NCI-H2196 treated with DMSO at 0.1 percent for 48 hours (cell line): Measurements from ENCODE around the gene ATL1.

ENCODE experiments used
- DNase-seq: peaks from one replicate; lab custom pipeline; 2025; ENCODE audit not compliant: unreplicated experiment; lab: John Stamatoyannopoulos, UW

Gene ATL1

DNA sequence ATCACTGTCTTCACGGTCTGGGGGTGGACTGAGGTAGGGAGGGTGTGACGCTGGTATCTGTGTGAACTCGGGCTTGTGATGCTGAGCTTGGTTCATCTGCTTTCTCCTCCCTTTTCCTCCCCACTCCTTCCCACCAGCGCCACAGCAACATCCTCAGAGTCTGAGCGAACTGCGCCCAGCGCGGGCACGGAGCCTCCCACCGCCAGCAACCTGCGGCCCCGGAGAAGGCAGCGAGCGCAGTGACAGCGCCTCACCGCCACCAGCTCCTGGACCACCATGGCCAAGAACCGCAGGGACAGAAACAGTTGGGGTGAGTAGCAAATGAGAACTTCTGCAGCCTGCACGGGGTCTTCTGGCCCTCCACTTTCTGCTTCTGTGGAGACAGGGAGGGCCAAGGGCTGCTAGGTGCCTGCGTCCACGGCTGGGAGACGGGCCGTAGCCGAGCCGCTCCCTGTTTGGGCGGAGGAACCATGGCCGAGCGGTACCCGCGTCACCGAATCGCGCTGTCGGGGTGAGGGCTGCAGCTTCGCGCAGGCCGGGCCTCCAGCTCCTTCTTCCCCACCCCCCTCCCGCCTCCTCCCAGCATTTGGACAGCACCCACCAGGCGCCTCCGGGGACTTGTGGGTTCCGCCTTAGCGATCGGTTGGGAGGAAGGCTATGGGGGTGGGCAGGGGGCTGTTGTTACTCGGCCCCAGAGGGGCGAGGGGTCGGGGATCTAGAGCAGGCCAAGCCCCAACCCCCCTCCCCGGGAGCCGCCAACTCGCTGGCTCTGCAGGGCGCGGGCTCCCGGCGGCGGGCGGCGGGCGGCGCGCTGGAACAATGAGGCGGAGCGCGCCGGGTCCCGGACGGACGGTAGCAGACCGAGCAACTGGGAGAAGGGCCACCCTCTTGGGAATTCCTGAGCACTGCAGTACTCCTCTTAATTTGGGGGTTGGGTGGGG lies at the start of gene ATL1:
Gene ATL1 (plus strand): TSS at position 156 of the 941 bp plus-strand sequence. CDS start 121 bp downstream, at position 277.
- peak; percentile 18 for DNase-seq

DNA sequence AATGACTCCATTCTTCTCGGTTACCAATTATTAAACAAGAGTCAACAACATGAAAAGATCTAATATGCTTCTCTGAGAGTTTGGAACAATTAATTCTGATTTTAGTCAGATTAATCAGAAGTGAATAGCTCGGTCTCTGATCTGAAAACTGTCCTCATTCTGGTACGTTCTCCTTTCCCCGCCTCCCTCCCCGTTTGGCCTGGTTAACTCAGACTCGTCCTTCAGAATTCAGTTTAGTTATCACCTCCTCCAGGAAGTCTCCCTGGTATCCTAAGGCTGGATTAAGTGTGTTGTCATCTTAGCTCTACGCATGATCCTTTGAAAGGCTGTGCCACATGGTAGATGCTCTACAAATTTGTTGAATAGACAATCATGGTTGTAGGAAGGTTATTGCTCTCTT lies 49.8 kb upstream of the ATL1 start:
- no peak for DNase-seq

DNA sequence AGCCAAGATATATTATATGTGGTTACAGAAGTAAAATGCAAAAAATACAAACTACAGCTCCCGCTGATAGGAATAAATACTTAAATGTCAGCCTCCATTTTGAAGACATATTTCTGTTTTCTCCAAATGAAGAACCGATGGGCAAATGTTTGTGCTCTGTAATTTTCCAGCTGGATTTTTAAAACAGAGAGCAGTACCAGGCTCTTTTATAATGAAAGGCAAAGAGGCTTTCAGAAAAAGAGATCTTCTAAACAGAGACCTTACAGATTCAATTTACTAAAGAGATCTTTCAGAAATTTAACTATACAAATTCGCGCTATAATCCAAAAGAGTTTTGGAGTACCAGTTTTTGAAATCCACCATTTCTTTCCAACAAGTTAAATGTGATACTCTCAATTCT lies 47.5 kb upstream of the ATL1 start:
- no peak for DNase-seq

DNA sequence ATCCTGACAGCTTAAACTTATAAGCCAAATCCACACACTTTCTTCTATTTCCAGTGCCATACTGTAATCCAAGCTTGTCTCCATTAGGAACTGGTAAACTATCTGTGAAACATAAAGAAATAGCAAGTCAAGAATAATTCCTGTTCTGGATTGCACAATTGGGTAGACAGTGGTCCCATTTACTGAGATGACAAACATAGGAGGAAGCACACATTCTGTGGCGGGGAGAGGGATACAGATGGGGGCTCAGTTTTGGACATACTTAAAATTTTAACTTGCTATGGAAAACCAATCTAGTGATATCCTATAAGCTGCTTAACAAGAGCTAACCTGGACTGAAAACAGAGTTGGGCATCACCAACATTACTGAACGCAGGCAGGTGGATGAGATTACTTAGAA lies 43.9 kb upstream of the ATL1 start:
- no peak for DNase-seq

DNA sequence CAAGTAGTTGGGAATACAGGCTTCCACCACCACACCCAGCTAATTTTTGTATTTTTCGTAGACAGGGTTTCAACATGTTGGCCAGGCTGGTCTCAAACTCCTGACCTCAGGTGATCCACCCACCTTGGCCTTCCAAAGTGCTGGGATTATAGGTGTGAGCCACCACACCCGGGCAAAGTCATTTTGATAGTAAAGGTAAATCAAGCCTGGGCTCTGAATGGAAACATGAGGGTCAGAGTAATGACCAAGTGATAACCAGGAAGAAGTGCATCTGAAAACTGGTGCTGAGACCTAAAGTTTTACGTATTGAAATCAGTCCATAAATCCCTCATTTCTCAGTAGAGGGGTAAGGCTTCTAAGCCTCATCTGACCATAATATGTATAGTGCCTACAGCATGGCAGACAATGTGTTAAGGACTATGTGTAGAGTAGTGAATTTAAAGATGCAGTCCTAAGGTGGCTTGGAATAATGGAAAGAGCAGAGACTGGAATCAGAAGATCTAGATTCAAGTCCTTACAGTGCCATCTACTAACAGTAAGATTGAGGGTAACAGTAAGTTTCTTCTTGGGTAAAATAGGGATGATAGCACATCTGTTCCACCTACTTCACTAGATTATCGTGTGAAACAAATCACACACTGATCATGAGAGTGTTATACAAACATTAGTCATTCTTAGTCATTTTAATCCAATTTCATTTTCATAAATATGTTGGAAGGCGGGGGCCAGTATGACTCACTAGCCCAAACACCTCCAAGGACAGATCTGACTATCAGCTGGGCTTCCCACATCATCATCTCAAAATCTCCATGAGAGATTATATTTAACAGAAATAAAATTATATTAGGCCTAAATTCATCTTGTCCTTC lies 38.8 kb upstream of the ATL1 start:
- no peak for DNase-seq

DNA sequence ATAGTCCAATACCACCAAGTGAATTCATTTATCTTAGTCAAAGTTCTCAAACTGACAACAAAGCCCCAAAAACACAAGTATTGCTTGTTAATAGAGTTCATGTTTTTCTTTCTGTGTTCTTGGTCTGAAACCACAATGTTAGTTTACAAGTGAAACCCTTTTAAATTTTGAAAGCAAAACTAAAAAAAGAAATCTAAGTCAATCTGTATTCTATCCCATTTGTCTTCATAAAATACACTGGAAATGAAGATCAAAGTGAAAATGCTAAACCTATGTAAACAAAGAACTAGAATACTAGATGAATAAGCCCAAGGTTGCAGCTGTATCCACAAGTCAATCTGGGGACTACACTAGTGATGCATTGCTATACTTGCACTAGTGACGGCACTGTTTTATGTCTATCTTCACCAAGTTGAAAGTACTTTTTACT lies 38.0 kb upstream of the ATL1 start:
- no peak for DNase-seq

DNA sequence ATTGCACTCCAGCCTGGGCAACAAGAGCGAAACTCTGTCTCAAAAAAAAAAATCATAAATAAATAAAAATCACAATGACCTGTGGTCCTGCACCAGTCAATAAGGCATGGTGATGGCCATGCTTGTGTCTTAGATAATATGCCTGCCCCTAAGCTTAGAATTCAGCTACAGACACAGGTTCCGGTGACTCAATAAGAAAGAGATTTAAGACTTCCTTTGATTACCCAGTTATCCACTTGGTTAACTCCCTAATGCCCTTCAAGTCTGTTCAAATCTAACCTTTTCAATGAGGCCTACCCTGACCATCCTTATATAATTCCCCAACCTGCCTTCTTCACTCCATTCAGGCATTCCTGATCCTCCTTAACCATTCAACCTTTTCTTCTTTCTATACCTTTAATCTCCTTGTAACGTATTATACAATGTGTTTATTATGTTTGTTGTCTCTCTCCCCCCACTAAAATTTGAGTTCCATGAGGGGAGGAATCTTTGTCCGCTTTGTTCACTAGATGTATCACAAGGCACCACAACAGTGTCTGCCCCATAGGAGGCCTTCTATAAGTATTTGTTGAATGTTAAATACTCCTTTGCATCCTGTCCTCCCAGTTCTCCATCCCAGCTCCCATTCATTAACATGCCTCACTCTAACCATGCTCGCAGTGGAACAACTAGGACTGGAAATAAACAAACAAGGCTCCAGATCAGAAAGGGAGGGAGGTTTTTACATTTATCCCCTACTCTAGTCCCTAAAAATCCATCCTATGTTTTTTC lies 36.5 kb upstream of the ATL1 start:
- no peak for DNase-seq

DNA sequence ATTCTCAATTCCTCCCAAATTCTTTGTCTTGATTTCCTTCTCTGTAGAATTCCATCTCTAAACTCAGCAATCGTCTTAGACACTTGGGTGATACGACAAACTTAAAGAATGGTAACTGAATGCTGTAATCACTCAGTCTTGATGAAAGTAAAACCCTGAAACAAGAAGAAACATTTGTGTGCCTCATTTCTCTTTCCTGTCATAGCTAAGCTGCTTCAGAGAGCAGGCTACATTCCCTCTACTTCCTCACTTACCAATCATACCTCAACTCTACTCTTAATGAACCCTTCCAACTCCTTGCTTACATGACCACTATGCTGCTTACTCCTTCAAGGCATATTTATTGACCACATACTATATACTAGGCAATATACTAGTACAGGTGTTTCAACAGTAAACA lies 35.9 kb upstream of the ATL1 start:
- DNase-seq = no peak

DNA sequence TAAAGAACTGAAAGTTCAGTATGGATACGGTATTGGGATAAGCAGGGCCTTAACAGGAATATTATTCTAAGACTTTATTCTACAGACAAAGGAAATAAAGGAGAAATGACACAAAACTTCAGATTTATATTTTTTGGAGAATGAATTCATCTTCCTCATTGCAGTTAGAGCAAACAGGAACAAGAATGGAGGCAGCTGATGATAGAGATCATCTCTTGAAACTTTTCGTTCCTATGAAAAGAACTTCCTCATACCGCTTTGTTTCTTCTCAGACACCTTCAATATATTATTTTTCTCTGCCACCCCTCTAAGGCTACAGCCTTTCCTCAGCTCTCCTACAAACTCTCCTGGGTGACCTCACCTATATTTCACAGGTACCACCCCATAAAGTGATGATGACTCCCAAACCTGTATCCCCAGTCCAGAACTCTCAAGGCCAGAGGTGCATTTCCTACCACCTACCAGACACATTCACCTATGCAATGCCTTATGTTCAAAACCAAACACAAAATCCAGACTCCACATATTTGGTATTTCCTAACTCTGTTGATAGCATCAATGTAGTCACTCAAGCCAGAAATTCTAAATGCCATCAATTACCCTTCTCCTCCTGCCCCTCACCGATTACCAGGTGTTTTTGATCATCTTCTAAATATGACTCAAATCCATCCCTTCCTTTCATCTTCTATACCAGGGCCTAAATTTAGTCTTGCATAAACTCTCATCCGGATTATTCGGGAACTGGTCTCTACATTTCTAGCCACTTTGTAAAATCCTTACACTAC lies 35.0 kb upstream of the ATL1 start:
- no peak for DNase-seq

DNA sequence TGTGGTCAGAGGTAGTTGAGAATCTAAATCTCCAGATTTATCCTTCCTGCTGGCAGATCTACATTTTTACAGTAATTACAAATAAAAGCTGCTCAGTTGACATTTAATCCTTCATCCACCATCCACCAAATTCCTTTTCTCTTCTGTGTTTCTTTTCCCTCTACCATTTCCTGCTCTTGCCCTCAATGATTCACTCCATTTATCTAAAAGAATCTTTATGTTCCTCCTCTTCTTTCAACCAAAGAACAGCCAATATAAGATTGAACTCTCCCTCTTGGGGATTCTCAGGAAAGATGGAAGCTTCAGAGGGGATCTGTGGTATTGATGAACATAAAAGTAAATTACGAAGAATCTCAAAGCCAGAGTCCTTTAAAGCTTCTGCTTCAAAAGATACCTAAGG lies 31.9 kb upstream of the ATL1 start:
- DNase-seq = no peak

DNA sequence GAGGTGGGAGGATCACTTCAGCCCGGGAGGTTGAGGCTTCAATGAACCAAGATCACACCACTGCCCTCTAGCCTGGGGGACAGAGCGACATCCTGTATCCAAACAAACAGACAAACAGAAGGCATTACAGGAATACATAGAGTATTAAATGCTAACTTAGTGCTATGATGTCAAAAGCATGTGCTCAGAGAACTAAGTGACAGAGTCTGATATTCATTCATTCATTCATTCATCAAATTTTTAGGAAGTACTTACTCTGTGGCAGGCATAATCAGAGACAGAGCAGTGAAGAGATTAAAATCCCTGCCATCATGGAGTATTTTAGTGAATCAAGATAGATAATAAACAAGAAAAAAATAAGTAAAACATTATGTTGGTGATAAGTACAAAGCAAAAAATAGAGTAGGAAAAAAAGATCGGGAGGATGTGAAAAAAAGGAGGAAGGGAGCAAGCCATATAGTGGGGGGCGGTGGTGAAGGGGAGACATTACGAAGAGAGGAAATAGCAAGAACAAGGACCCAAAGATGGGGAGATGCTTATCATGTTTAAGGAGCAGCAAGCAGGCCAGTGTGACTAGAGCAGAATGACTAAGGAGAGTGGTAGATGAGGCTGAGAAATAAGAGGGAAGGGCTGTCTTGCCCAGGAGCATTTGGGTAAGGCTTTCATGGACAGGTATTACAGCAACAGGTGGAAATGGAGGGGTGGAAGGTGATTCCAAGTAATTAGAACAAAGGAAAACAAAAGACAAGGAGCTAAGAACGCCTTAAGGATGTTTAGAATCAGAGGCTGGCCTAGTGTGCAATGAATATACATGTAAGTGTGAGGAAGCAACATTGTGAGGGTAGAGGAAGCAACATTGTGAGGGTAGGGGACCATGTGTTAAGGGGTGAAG lies 30.4 kb upstream of the ATL1 start:
- DNase-seq = no peak

DNA sequence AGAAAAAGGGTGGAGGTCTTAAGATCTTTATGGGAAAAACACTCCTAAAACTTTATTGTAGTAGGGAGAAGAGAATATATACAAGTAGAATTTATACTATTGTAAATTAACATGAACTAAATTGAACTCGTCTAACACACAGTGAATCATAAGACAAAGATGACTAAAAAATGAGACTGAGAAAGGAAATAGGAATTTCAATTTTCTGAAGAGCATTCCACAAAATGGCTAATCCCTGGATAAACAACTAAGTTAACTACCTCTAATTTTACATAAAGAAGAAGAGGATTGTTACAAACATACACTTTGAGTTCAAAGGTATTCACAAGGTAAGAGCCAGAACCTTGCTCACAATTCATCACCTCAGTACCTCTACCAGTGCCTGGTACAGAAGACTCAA lies 29.6 kb upstream of the ATL1 start:
- no peak for DNase-seq

DNA sequence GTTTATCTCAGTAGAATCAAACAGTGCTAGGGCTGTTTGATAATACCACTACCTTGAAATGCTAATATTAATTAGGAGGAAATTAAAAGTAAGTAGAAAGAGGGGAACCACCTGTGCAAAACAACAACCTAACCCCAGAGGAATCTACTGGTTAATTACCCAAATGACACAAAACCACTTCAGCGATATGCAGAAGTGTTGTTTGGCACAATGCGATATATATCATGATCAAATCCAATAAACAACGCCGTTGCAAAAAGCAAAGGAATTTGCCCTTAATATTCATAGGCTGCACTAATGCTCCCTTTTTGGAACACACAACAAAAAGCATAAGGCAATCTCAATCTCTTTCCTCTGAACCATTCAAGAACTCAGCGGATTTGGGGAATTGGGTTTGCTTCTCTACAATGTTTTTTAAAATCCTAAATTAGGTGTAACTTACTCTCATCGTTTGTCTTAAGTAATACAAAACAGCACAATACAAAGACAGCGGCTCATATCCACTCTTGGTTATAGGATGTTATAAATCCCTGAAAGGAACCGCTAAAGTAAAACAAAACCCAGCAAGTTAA lies 29.1 kb upstream of the ATL1 start:
- DNase-seq = no peak

DNA sequence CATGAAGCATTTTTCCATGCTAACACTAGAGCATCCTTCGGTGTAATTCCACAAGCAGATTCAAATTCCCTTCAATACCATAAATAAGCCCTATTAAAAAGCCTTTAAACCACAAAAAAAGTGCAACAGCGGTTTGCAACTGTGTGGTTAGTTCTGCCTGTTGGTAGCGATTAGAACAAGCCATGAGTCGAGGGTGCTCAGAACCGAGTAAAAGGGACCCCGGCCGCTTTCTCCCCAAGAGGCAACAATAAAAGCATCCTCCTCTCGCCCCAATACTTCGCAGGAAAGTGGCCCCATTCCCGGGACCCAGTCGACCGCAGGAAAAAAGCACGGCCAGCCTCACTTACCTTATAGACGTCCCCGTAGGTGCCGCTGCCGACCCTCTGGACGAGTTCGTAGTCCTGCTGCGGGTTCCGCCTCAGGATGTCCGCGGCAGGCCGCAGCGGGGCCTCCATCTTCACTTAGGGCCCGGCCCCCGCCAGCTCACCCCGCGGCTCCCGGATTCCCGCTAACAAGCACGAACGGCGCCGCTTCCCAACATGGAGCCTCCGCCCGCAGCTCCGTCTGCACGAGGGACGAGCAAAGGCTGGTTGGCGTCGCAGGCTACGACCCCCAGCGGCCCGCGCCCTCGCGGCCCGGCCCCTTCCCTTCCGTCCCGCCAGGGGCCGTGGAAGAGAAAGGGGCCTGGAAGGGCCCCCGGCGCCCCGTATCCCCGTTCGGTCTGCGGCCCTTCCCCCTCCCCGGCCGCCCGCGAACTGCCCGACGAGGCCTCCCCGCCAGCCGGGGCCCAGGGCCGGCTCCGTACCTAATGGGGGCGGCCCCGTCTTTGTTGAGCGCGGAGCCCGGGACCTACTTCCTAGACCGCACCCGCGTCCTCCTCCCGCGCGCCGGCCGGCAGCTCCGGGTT lies 28.1 kb upstream of the ATL1 start:
- no peak for DNase-seq

DNA sequence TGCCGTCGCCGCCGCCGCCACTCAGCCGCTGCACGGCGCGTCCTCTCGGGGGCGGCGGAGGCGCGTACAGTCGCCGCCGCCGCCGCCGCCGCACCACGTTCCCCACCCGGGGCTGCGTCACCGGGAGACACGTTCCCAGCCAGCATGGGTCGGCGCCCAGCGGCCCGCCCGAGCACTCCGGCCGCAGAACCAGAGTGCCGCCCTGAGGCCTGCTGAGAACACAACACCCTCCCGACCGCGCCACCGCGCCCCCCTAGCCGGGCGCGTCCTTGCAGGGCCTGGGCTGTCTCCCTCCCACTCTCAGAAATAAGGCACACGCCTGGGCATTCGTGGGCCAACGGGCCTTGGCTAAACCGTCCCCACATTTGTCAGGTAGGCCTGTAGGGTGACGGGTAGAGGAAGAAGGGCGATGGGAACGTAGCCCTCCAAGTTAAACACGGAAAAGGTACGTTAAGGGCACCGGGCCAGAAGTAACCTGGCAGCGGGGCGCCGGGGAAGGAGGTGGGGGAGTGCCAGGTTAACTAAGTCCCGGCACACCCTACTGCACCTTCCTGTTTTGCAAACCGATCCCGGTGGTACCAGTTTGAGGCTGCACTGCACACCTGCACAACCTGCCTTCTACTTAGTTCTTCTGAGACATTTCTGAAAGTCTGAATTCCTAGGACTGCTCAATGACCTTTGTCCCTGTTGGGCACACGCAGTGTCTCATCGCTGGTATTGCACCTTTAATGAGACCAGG lies 27.3 kb upstream of the ATL1 start, which contains the start of gene MAP4K5:
Gene MAP4K5 (minus strand): TSS at position 68 of the 739 bp plus-strand sequence. CDS start 520 bp downstream, outside the sequence.
- DNase-seq = peak; percentile 77

DNA sequence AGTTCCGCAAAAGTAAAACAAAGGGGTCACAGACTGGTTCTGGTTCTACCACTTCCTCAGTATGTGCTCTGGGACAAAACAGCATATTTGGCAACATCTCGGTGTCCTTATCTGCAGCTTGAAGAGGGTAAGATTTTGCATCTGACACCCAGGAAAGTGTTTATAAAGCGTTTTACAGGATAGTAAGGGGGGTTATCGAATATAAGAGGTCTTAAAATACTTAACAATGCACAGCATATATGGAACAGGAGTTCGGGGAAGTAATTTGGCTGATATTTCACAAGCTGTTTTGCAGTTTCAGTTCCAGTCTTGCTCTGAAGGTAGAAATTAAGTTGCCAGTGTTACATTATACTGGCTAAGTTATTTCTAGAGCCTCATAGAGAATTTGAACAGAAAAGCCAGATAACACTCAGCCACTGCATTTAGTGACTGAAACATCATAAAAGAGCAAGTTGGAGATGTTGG lies 26.7 kb upstream of the ATL1 start:
- DNase-seq = no peak

DNA sequence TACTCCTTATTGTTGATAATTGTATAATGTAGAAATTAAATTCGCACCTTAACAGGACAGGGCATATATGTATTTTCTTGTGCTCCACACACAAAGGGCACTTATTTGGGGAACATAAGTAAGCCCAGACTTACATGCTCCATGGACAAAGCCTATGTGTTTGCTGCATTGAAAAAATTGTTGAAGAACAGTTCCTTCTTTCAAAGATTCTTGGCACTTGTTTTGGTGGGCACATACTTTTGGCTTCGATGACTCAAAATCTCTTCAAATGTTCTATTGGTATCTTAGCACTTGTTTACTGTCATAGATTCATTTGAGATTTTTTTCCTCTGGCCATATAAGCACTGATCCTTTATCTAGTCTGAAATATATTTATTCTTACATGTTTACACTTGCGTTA lies 26.1 kb upstream of the ATL1 start:
- no peak for DNase-seq
